Right lobe of liver (tissue), 4 donors: ENCODE results near the gene BACH2.

ENCODE experiments used
- POLR2A ChIP-seq: fragments of 450-650 bp; IDR thresholded peaks from one replicate; pipeline ENCODE4 v1.6.1; 2017; ENCODE audit warnings: antibody characterized with exemption, mild to moderate bottlenecking
- TF ChIP-seq, protein P1 (sequence below), 4 donors: fragments of 200-600 bp in 3 of 4; fragments of 450-650 bp in 1 of 4; IDR thresholded peaks; one replicate each; pipeline versions ENCODE4 v1.5.1 to v1.8.0; 2016 to 2022; ENCODE audit warnings: antibody characterized with exemption in 4 of 4, mild to moderate bottlenecking in 2 of 4
- donor health status: DM: no; HTN: no; CAD: no.
- donor health status: DM: no; HTN: no; CAD: no.
- donor health status: DM: no; HTN: yes; CAD: no.

- TF ChIP-seq, protein P1, sequence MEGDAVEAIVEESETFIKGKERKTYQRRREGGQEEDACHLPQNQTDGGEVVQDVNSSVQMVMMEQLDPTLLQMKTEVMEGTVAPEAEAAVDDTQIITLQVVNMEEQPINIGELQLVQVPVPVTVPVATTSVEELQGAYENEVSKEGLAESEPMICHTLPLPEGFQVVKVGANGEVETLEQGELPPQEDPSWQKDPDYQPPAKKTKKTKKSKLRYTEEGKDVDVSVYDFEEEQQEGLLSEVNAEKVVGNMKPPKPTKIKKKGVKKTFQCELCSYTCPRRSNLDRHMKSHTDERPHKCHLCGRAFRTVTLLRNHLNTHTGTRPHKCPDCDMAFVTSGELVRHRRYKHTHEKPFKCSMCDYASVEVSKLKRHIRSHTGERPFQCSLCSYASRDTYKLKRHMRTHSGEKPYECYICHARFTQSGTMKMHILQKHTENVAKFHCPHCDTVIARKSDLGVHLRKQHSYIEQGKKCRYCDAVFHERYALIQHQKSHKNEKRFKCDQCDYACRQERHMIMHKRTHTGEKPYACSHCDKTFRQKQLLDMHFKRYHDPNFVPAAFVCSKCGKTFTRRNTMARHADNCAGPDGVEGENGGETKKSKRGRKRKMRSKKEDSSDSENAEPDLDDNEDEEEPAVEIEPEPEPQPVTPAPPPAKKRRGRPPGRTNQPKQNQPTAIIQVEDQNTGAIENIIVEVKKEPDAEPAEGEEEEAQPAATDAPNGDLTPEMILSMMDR (IDR thresholded peaks at IDR 0.05), result no peak
- TF ChIP-seq POLR2A, result no peak
Measured at GRCh38 chr6:90120327-90120726, 176.3 kb downstream of the BACH2 start.
